Body of pancreas (tissue), 4 donors: ENCODE measurements around the gene PIP5KL1.

ENCODE experiments used
- POLR2A ChIP-seq, 3 donors: fragments of 450-650 bp; IDR thresholded peaks; one replicate each; pipeline ENCODE4 v1.6.1; 2016; ENCODE audit warnings: antibody characterized with exemption in 3 of 3, mild to moderate bottlenecking in 2 of 3
- TF ChIP-seq, protein P1 (sequence below), 7 experiments: fragments of 450-650 bp in 4 of 7; fragments of 200-600 bp in 3 of 7; sonication (generic) in 3 of 7; IDR thresholded peaks; one replicate each; pipeline ENCODE4 v1.5.1; 2016 to 2019; ENCODE audit warnings: antibody characterized with exemption in 7 of 7

DNA sequence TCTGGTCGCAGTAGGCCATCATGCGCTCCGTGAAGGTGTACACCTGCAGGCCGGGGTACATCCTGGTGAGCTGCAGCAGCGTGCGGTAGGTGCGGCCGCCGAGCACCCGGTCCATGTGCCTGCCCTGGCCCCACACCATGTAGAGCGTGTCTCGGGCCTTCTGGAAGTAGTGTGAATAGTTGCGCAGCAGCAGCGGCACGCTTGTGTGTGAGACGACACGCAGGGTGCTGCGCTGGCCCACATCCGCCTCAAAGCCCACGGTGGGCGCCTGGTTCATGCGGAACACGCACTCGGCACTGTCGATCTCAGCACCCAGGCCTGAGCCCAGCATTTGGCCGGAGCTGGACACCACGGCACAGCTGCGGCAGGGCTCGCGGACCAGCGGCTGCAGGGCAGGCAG, 18.3 kb downstream of the PIP5KL1 start:
- TF ChIP-seq, protein P1, sequence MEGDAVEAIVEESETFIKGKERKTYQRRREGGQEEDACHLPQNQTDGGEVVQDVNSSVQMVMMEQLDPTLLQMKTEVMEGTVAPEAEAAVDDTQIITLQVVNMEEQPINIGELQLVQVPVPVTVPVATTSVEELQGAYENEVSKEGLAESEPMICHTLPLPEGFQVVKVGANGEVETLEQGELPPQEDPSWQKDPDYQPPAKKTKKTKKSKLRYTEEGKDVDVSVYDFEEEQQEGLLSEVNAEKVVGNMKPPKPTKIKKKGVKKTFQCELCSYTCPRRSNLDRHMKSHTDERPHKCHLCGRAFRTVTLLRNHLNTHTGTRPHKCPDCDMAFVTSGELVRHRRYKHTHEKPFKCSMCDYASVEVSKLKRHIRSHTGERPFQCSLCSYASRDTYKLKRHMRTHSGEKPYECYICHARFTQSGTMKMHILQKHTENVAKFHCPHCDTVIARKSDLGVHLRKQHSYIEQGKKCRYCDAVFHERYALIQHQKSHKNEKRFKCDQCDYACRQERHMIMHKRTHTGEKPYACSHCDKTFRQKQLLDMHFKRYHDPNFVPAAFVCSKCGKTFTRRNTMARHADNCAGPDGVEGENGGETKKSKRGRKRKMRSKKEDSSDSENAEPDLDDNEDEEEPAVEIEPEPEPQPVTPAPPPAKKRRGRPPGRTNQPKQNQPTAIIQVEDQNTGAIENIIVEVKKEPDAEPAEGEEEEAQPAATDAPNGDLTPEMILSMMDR (IDR thresholded peaks at IDR 0.05), result no peak
- TF ChIP-seq POLR2A (IDR thresholded peaks at IDR 0.05), result no peak
